DOHH2 (cell line): ENCODE measurements around the gene FRAS1.

Source experiments
- H3F3A ChIP-seq: fragments of 200-600 bp; sonication (generic), shearing (Covaris generic); 2 replicates; pipeline ENCODE4 v1.6.0; 2016; ENCODE audit warnings: antibody characterized with exemption, mild to moderate bottlenecking; ENCODE audit not compliant: control insufficient read depth, insufficient read depth
- H3K27ac ChIP-seq: fragments of 200-600 bp; sonication (generic); 2 replicates; pipeline ENCODE4 v1.5.1; 2014; ENCODE audit warnings: low read depth, mild to moderate bottlenecking, low read length, moderate library complexity
- H3K27me3 ChIP-seq: fragments of 200-600 bp; sonication (generic); 2 replicates; pipeline ENCODE4 v1.6.1; 2014; ENCODE audit warnings: mild to moderate bottlenecking, low read length, mixed read lengths; ENCODE audit not compliant: control insufficient read depth
- H3K36me3 ChIP-seq: fragments of 200-600 bp; sonication (generic); 2 replicates; pipeline ENCODE4 v1.6.1; 2014; ENCODE audit warnings: mild to moderate bottlenecking, low read length, moderate library complexity, mixed read lengths; ENCODE audit not compliant: control insufficient read depth
- H3K4me1 ChIP-seq: fragments of 200-600 bp; sonication (generic); 2 replicates; pipeline ENCODE4 v1.6.1; 2014; ENCODE audit warnings: mild to moderate bottlenecking, low read length, mixed read lengths; ENCODE audit not compliant: control insufficient read depth
- H3K4me2 ChIP-seq: fragments of 200-600 bp; sonication (generic); 2 replicates; pipeline ENCODE4 v1.6.0; 2014; ENCODE audit warnings: mild to moderate bottlenecking, low read length, moderate library complexity
- H3K4me3 ChIP-seq: fragments of 200-600 bp; sonication (generic); 2 replicates; pipeline ENCODE4 v1.5.1; 2014; ENCODE audit warnings: mild to moderate bottlenecking, low read length, mixed read lengths
- H3K79me2 ChIP-seq: fragments of 200-600 bp; sonication (generic); 2 replicates; pipeline ENCODE4 v1.6.1; 2014; ENCODE audit warnings: mild to moderate bottlenecking, low read length, mixed read lengths; ENCODE audit not compliant: control insufficient read depth
- H3K9me2 ChIP-seq: fragments of 200-600 bp; sonication (generic); replicated peaks from 2 replicates; pipeline ENCODE4 v1.6.1; 2014; ENCODE audit warnings: mild to moderate bottlenecking, low read length, mixed read lengths; ENCODE audit not compliant: control insufficient read depth
- H3K9me3 ChIP-seq: fragments of 200-600 bp; sonication (generic); 2 replicates; pipeline ENCODE4 v1.6.1; 2014; ENCODE audit warnings: antibody characterized with exemption, low read length, mixed read lengths; ENCODE audit not compliant: control insufficient read depth, insufficient read depth
- H4K20me1 ChIP-seq: fragments of 200-600 bp; sonication (generic); 2 replicates; pipeline ENCODE4 v1.6.0; 2014; ENCODE audit warnings: low read depth, mild to moderate bottlenecking, antibody characterized with exemption, low read length, moderate library complexity; ENCODE audit not compliant: control insufficient read depth, insufficient read depth
- CTCF ChIP-seq: fragments of 200-600 bp; sonication (generic); IDR thresholded peaks from one replicate; pipeline ENCODE4 v1.5.1; 2014; ENCODE audit warnings: antibody characterized with exemption, mild to moderate bottlenecking, low read depth, low read length; ENCODE audit not compliant: poor library complexity, severe bottlenecking
- EZH2phosphoT487 ChIP-seq: fragments of 200-600 bp; sonication (generic); IDR thresholded peaks from 2 replicates; pipeline ENCODE4 v1.6.1; 2017; ENCODE audit warnings: borderline replicate concordance, mild to moderate bottlenecking, antibody characterized with exemption, low read length, moderate library complexity, mixed read lengths

Gene FRAS1

DNA sequence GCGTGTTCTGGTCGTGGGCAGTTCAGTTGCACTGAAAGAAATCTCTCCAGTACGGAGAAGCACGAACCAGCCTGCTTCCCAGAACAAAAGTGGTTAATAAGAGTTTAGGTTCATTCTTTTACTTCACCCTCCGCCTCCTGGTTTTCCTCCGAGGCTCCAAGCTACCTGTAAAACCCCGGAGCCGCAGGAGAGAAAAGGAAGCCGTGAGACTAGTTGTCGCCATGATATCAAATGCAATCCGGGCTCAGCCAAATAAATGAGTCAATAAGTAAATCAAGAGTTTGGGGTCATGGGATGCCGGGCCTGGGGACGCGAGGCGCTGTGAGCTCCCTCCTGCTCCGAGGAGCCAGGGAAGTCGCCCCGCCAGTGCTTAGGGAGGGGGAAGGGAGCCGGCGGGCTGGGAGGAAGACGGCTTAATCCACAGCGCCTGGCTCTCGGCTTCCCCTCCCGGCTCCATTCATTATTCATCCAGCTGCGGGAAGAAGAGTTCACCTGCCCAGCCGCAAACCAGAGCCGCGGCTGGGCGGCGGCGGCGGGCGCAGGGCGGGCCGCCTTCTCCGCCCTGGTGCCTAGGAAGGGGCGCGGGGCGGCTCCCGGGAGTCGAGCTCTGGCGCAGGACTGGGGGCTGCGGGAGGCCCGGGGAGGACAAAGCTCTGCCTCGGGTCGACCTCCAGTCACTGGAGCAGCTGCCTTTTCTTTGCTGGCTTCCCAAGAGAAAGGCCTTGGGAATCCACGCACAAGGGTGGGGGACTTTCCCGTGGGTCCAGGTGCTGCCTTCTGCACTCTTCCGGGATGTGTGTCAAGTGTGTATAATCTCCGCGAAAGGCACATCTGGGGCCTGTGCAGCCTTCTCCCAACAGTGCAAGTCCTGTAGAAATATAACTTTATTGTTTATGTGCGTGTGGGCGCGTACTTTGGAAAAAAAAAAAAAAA lies 1.7 kb downstream of the FRAS1 start:
- no peaks in the 10 kb centered on the region for H3K9me2 ChIP-seq
- no peaks in the 10 kb centered on the region for H4K20me1 ChIP-seq
- H3K27me3 ChIP-seq: peaks cover 57% of the 10 kb centered on the region
- no peaks in the 10 kb centered on the region for H3K36me3 ChIP-seq
- no peaks in the 10 kb centered on the region for H3K9me3 ChIP-seq
- H3K4me3 ChIP-seq: no peak overlapping the region
- no peaks in the 10 kb centered on the region for H3F3A ChIP-seq
- TF ChIP-seq CTCF (no peak), EZH2phosphoT487 (peak; percentile 68; the same call in 1 of the 2 replicates)
- no peaks in the 10 kb centered on the region for H3K79me2 ChIP-seq
- H3K27ac ChIP-seq: no peak overlapping the region
- peaks cover 19% of the 10 kb centered on the region for H3K4me1 ChIP-seq
- no peak overlapping the region for H3K4me2 ChIP-seq

DNA sequence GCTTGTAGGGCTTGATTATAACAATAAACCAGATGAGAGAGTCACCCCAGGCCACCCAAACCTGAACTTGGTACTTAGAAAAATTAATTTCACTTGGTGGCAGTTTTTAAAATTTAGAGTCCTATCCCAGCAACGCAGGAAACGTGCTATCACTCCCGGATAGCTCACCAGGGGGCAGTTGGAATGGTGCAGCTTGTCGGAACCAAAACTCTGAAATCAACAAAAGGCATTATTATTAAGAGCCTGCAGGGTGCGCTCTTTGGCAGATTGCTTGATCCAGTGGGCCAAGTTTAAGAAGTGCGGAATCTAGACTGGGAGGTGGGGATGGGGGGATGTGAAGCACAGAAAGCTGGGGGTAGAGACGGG lies 2.4 kb downstream of the FRAS1 start:
- Histone ChIP-seq H3K4me1 (peaks cover 19% of the 10 kb centered on the region), H3F3A (no peaks in the 10 kb centered on the region), H3K9me2 (no peaks in the 10 kb centered on the region), H3K27me3 (peaks cover 50% of the 10 kb centered on the region), H3K4me2 (no peak overlapping the region), H3K79me2 (no peaks in the 10 kb centered on the region), H3K36me3 (no peaks in the 10 kb centered on the region), H4K20me1 (no peaks in the 10 kb centered on the region), H3K4me3 (no peak overlapping the region), H3K9me3 (no peaks in the 10 kb centered on the region), H3K27ac (no peak overlapping the region)
- TF ChIP-seq CTCF: no peak
- no peak; the same call in 1 of the 2 replicates for TF ChIP-seq EZH2phosphoT487

GRCh38 chr4:78059938-78060337 lies 2.8 kb downstream of the FRAS1 start:
- Histone ChIP-seq H3K9me3 (no peaks in the 10 kb centered on the region), H3K79me2 (no peaks in the 10 kb centered on the region), H3K27ac (no peak overlapping the region), H3K4me3 (no peak overlapping the region), H3K4me2 (no peak overlapping the region), H3K36me3 (no peaks in the 10 kb centered on the region), H3F3A (no peaks in the 10 kb centered on the region), H3K9me2 (no peaks in the 10 kb centered on the region), H3K4me1 (peaks cover 19% of the 10 kb centered on the region), H4K20me1 (no peaks in the 10 kb centered on the region), H3K27me3 (peaks cover 50% of the 10 kb centered on the region)
- TF ChIP-seq CTCF (no peak), EZH2phosphoT487 (no peak)
